GM23338 (cell line): Measurements from ENCODE around the gene DCUN1D2. TPM values are rescaled to one million over a fixed set of nuclear protein-coding genes. Genes with fewer than 3 reads are reported as not detected.

Experiments
- ATAC-seq: fragments of 200-7000 bp; cut with Tn5 transposase; 3 replicates; pipeline ENCODE4 v1.9.1; 2020
- DNase-seq: peaks from one replicate; pipeline ENCODE4 v3.0.0-alpha.2; 2015; ENCODE audit warnings: low spot score
- H2AFZ ChIP-seq: fragments of 200-600 bp; sonication (generic); 2 replicates; pipeline ENCODE4 v1.8.0; 2016; ENCODE audit warnings: antibody characterized with exemption, mild to moderate bottlenecking, moderate library complexity
- H3F3A ChIP-seq: fragments of 200-600 bp; sonication (generic); replicated peaks from 2 replicates; pipeline ENCODE4 v1.8.0; 2017; ENCODE audit warnings: antibody characterized with exemption, mixed run types, low read depth
- H3K27ac ChIP-seq: fragments of 200-600 bp; sonication (generic); 2 replicates; pipeline ENCODE4 v1.6.1; 2016; ENCODE audit warnings: low read depth
- H3K27me3 ChIP-seq: fragments of 200-600 bp; sonication (generic); 2 replicates; pipeline ENCODE4 v1.8.0; 2016; ENCODE audit warnings: mild to moderate bottlenecking, mixed run types, moderate library complexity; ENCODE audit not compliant: insufficient read depth
- H3K36me3 ChIP-seq: fragments of 200-600 bp; sonication (generic); 2 replicates; pipeline ENCODE4 v1.8.0; 2016; ENCODE audit warnings: mild to moderate bottlenecking; ENCODE audit not compliant: insufficient read depth
- H3K4me1 ChIP-seq: fragments of 200-600 bp; sonication (generic); 2 replicates; pipeline ENCODE4 v1.8.0; 2016; ENCODE audit warnings: mild to moderate bottlenecking, moderate library complexity; ENCODE audit not compliant: insufficient read depth
- H3K4me2 ChIP-seq: fragments of 200-600 bp; sonication (generic); 2 replicates; pipeline ENCODE4 v1.7.1; 2017; ENCODE audit warnings: mixed run types
- H3K4me3 ChIP-seq: fragments of 200-600 bp; sonication (generic); 2 replicates; pipeline ENCODE4 v1.6.1; 2016; ENCODE audit warnings: mixed run types
- H3K79me2 ChIP-seq: fragments of 200-600 bp; sonication (generic); replicated peaks from 2 replicates; pipeline ENCODE4 v1.8.0; 2017; ENCODE audit warnings: mild to moderate bottlenecking; ENCODE audit not compliant: insufficient read depth
- H3K9me2 ChIP-seq: fragments of 200-600 bp; sonication (generic); 2 replicates; pipeline ENCODE4 v1.8.0; 2017; ENCODE audit not compliant: insufficient read depth
- H4K20me1 ChIP-seq: fragments of 200-600 bp; sonication (generic); replicated peaks from 2 replicates; pipeline ENCODE4 v1.8.0; 2017; ENCODE audit warnings: mild to moderate bottlenecking; ENCODE audit not compliant: insufficient read depth
- H3K27ac Mint-ChIP-seq: 2 replicates; pipeline ENCODE4 v1.8.0; 2020; ENCODE audit warnings: inconsistent platforms, mild to moderate bottlenecking, moderate library complexity, mixed read lengths
- H3K27me3 Mint-ChIP-seq: 3 replicates; pipeline ENCODE4 v1.8.0; 2022; ENCODE audit warnings: low read depth, mild to moderate bottlenecking, moderate library complexity, mixed read lengths, inconsistent platforms; ENCODE audit not compliant: insufficient read depth, poor library complexity
- H3K36me3 Mint-ChIP-seq: 3 replicates; pipeline ENCODE4 v1.8.0; 2021; ENCODE audit warnings: low read depth, mild to moderate bottlenecking, inconsistent platforms, moderate library complexity, mixed read lengths
- H3K4me1 Mint-ChIP-seq: 3 replicates; pipeline ENCODE4 v1.8.0; 2020; ENCODE audit warnings: mild to moderate bottlenecking, inconsistent platforms, mixed read lengths
- H3K4me3 Mint-ChIP-seq: 3 replicates; pipeline ENCODE4 v1.8.0; 2021; ENCODE audit warnings: moderate library complexity, mild to moderate bottlenecking, inconsistent platforms, mixed read lengths
- H3K9me3 Mint-ChIP-seq: 3 replicates; pipeline ENCODE4 v1.8.0; 2020; ENCODE audit warnings: moderate library complexity, mild to moderate bottlenecking, inconsistent platforms, mixed read lengths
- CREB1 ChIP-seq: fragments of 250-450 bp; sonication (Bioruptor Pico); IDR thresholded peaks from 2 replicates; pipeline ENCODE4 v1.5.0; 2020; ENCODE audit warnings: low read depth, mild to moderate bottlenecking, moderate library complexity
- CTCF ChIP-seq, 2 experiments: fragments of 200-600 bp in 1 of 2; sonication (generic) in 1 of 2; conservative IDR thresholded peaks; 2 replicates each; pipeline versions ENCODE4 v1.5.1 to v1.6.1; 2016 to 2017; ENCODE audit warnings: antibody characterized with exemption in 2 of 2, low read depth in 2 of 2, mild to moderate bottlenecking in 2 of 2, moderate library complexity in 1 of 2
- ETS1 ChIP-seq: IDR thresholded peaks from 2 replicates; pipeline ENCODE4 v1.6.1; 2016; ENCODE audit warnings: antibody characterized with exemption
- EZH2 ChIP-seq: fragments of 200-600 bp; sonication (generic); IDR thresholded peaks from one replicate; pipeline ENCODE4 v1.8.0; 2017; ENCODE audit warnings: antibody characterized with exemption, mild to moderate bottlenecking, low read depth; ENCODE audit not compliant: unreplicated experiment
- EZH2phosphoT487 ChIP-seq: fragments of 200-600 bp; sonication (generic); IDR thresholded peaks from one replicate; pipeline ENCODE4 v1.8.1; 2018; ENCODE audit warnings: antibody characterized with exemption; ENCODE audit not compliant: unreplicated experiment
- JUNB ChIP-seq: IDR thresholded peaks from one replicate; pipeline ENCODE4 v1.6.1; 2016; ENCODE audit warnings: antibody characterized with exemption; ENCODE audit not compliant: unreplicated experiment
- NANOG ChIP-seq: IDR thresholded peaks from 2 replicates; pipeline ENCODE4 v1.6.1; 2016; ENCODE audit warnings: antibody characterized with exemption, borderline replicate concordance
- POLR2AphosphoS5 ChIP-seq: IDR thresholded peaks from 2 replicates; pipeline ENCODE4 v1.6.1; 2016; ENCODE audit warnings: antibody characterized with exemption, low read depth
- REST ChIP-seq: IDR thresholded peaks from one replicate; pipeline ENCODE4 v1.6.1; 2018; ENCODE audit warnings: antibody characterized with exemption; ENCODE audit not compliant: unreplicated experiment
- STAT1 ChIP-seq: IDR thresholded peaks from one replicate; pipeline ENCODE4 v1.6.1; 2016; ENCODE audit warnings: antibody characterized with exemption; ENCODE audit not compliant: unreplicated experiment
- ZNF114 ChIP-seq: fragments of 250-450 bp; sonication (Bioruptor Pico); IDR thresholded peaks from 2 replicates; pipeline ENCODE4 v1.5.0; 2020; ENCODE audit warnings: mild to moderate bottlenecking, moderate library complexity
- ZNF331 ChIP-seq: fragments of 250-450 bp; sonication (Bioruptor Pico); IDR thresholded peaks from 2 replicates; pipeline ENCODE4 v1.5.0; 2020; ENCODE audit warnings: low read depth, mild to moderate bottlenecking, moderate library complexity
- ZNF462 ChIP-seq: fragments of 250-450 bp; sonication (Bioruptor Pico); IDR thresholded peaks from 2 replicates; pipeline ENCODE4 v1.5.0; 2020; ENCODE audit warnings: mild to moderate bottlenecking, moderate library complexity
- polyA plus RNA-seq: library from polyadenylated mRNA; unstranded; fragments of >200 nt; fragmentation: Nextera tagmentation; extraction: Ambion mirVana; gene quantifications from 2 replicates; pipeline ENCODE4 v1.2.1, GENCODE V29; 2016
- total RNA-seq: library from RNA; depleted of rRNA; stranded (reverse); fragments of >200 nt; shearing (Covaris generic); gene quantifications from 2 replicates; pipeline ENCODE4 v1.2.3, GENCODE V29; 2014

DCUN1D2 gene
- total and polyA plus RNA-seq, 2 experiments from 2014 or later = 12.3 to 38.0 TPM

- TF ChIP-seq CREB1 (CRISPR knock-in tag) (no peak), NANOG (no peak), CTCF (conservative IDR thresholded peaks at IDR 0.05; ENCODE audit: low read depth in 2 of 2) (no peak), POLR2AphosphoS5 (no peak; the same call in 1 of the 2 replicates), ETS1 (no peak), STAT1 (no peak), ZNF462 (CRISPR knock-in tag) (no peak), ZNF114 (CRISPR knock-in tag) (no peak), EZH2 (no peak), JUNB (no peak), EZH2phosphoT487 (no peak), REST (no peak), ZNF331 (CRISPR knock-in tag) (no peak)
- Histone ChIP-seq H3K27me3 (no peaks in the 10 kb centered on the region), H3F3A (0 out of 2 replicates have a peak, but pooled peaks cover 4% of the 10 kb centered on the region), H3K4me3 (no peak overlapping the region), H4K20me1 (0 out of 2 replicates have a peak, but pooled peaks cover 14% of the 10 kb centered on the region), H3K4me1 (no peaks in the 10 kb centered on the region), H3K36me3 (peaks cover 4% of the 10 kb centered on the region; the same call in 1 of the 2 replicates), H2AFZ (no peak overlapping the region), H3K4me2 (no peak overlapping the region), H3K27ac (0 out of 2 replicates have a peak overlapping the region, but pooled peaks have one; percentile 55), H3K79me2 (no peaks in the 10 kb centered on the region), H3K9me2 (no peaks in the 10 kb centered on the region)
- no peak overlapping the region; the same call in 2 of the 3 replicates for H3K4me3 Mint-ChIP-seq
- peaks cover 23% of the 10 kb centered on the region for H3K36me3 Mint-ChIP-seq
- H3K27me3 Mint-ChIP-seq = peaks cover 3% of the 10 kb centered on the region
- ATAC-seq (peak; percentile 93), DNase-seq (peak; percentile 73)
- peaks cover 16% of the 10 kb centered on the region for H3K4me1 Mint-ChIP-seq
- H3K27ac Mint-ChIP-seq = peak overlapping the region; percentile 91
- H3K9me3 Mint-ChIP-seq = no peaks in the 10 kb centered on the region
These were observed 41.8 kb upstream of the DCUN1D2 start for GRCh38 chr13:113532156-113532806.
